ENCODE measurements around the gene PTCD2. TPM values are rescaled to one million over a fixed set of nuclear protein-coding genes. Genes with fewer than 3 reads are reported as not detected.

The PTCD2 gene
- total and polyA plus RNA-seq, 9 of the 15 experiments (the other 6 are each of a cell fraction or from before 2014, with no cell fraction given): 11.9 to 28.5 (median 18.6) TPM

- peak; percentile 33; the same call in 1 of the 2 replicates for TF ChIP-seq PBX2 (CRISPR knock-in tag; IDR thresholded peaks at IDR 0.05; ENCODE audit: low read depth)
- peak; percentile 96 for TF ChIP-seq PBX2 (tag; conservative IDR thresholded peaks at IDR 0.05; ENCODE audit: low read depth)
- TF ChIP-seq ZNF134 (CRISPR knock-in tag; conservative IDR thresholded peaks at IDR 0.05): no peak
- no peak for TF ChIP-seq MITF (IDR thresholded peaks at IDR 0.05)
- TF ChIP-seq SMARCE1 (IDR thresholded peaks at IDR 0.05): peak; percentile 70; the same call in 1 of the 2 replicates
- no peak for TF ChIP-seq SIX5 (IDR thresholded peaks at IDR 0.05; ENCODE audit: borderline replicate concordance in 1 of 2, insufficient read depth in 1 of 2, low read depth in 1 of 2, low read length in 2 of 2)
- no peak for TF ChIP-seq ILK (tag; IDR thresholded peaks at IDR 0.05; ENCODE audit: borderline replicate concordance, low read depth)
- TF ChIP-seq, protein P1, sequence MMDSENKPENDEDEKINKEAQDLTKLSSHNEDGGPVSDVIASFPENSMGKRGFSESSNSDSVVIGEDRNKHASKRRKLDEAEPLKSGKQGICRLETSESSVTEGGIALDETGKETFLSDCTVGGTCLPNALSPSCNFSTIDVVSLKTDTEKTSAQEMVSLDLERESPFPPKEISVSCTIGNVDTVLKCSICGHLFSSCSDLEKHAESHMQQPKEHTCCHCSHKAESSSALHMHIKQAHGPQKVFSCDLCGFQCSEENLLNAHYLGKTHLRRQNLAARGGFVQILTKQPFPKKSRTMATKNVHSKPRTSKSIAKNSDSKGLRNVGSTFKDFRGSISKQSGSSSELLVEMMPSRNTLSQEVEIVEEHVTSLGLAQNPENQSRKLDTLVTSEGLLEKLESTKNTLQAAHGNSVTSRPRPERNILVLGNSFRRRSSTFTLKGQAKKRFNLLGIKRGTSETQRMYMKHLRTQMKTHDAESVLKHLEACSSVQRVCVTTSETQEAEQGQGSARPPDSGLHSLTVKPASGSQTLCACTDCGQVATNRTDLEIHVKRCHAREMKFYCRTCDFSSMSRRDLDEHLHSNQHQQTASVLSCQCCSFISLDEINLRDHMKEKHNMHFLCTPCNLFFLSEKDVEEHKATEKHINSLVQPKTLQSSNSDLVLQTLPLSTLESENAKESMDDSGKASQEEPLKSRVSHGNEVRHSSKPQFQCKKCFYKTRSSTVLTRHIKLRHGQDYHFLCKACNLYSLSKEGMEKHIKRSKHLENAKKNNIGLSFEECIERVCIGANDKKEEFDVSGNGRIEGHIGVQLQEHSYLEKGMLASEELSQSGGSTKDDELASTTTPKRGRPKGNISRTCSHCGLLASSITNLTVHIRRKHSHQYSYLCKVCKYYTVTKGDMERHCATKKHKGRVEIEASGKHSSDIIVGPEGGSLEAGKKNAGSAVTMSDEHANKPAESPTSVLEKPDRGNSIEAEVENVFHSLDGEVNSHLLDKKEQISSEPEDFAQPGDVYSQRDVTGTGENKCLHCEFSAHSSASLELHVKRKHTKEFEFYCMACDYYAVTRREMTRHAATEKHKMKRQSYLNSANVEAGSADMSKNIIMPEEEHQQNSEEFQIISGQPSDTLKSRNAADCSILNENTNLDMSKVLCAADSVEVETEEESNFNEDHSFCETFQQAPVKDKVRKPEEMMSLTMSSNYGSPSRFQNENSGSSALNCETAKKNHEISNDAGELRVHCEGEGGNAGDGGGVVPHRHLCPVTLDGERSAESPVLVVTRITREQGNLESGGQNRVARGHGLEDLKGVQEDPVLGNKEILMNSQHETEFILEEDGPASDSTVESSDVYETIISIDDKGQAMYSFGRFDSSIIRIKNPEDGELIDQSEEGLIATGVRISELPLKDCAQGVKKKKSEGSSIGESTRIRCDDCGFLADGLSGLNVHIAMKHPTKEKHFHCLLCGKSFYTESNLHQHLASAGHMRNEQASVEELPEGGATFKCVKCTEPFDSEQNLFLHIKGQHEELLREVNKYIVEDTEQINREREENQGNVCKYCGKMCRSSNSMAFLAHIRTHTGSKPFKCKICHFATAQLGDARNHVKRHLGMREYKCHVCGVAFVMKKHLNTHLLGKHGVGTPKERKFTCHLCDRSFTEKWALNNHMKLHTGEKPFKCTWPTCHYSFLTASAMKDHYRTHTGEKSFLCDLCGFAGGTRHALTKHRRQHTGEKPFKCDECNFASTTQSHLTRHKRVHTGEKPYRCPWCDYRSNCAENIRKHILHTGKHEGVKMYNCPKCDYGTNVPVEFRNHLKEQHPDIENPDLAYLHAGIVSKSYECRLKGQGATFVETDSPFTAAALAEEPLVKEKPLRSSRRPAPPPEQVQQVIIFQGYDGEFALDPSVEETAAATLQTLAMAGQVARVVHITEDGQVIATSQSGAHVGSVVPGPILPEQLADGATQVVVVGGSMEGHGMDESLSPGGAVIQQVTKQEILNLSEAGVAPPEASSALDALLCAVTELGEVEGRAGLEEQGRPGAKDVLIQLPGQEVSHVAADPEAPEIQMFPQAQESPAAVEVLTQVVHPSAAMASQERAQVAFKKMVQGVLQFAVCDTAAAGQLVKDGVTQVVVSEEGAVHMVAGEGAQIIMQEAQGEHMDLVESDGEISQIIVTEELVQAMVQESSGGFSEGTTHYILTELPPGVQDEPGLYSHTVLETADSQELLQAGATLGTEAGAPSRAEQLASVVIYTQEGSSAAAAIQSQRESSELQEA (IDR thresholded peaks at IDR 0.05; ENCODE audit: low read depth): no peak
- no peak for TF ChIP-seq U2AF2 (optimal IDR thresholded peaks at IDR 0.05; ENCODE audit: low read depth, low read length)
- TF ChIP-seq LARP7 (IDR thresholded peaks at IDR 0.05): no peak
- no peak for TF ChIP-seq ARID2 (IDR thresholded peaks at IDR 0.05)
- TF ChIP-seq XRCC3 (IDR thresholded peaks at IDR 0.05): no peak
- peak; percentile 85 for TF ChIP-seq DMBX1 (CRISPR knock-in tag; IDR thresholded peaks at IDR 0.05; ENCODE audit: borderline replicate concordance)
- TF ChIP-seq ZNF764 (CRISPR knock-in tag; IDR thresholded peaks at IDR 0.05; ENCODE audit: low read depth): no peak
- TF ChIP-seq ZNF707 (CRISPR knock-in tag; conservative IDR thresholded peaks at IDR 0.05): no peak
These were observed 38.2 kb upstream of the PTCD2 start (continued) for GRCh38 chr5:72281764-72282499.
